Sciatic nerve (tissue), 2 donors: ENCODE results near the gene C7orf33. TPM values are rescaled to one million over a fixed set of nuclear protein-coding genes. Genes with fewer than 3 reads are reported as not detected.

ENCODE experiments used
- ATAC-seq: fragments of 200-7000 bp; cut with Tn5 transposase; one replicate; pipeline ENCODE4 v1.9.1; 2020; ENCODE audit warnings: mild to moderate bottlenecking, moderate library complexity
- DNase-seq: peaks from one replicate; pipeline ENCODE4 v3.0.0-alpha.2; 2020; ENCODE audit warnings: low spot score
- intact Hi-C: fragments of 100-400 bp; cut with DNase I; formaldehyde crosslinking; loops from one replicate; pipeline ENCODE4 v1.14.2; 2022
- total RNA-seq: library from RNA; stranded (reverse); fragmentation: NEBNext Ultra II Directional; extraction: Animal tissue kit (Norgen Biotek cat#: 25700); gene quantifications from one replicate; pipeline ENCODE4 v1.2.1, GENCODE V29; 2021
- donor health status: DM: no; HTN: no; CAD: no.
- donor health status: DM: no; HTN: no; CAD: no.

C7orf33 gene
- total RNA-seq, 1 donor from 2014 or later, result not detected

GRCh38 chr7:148622887-148623585 is 32.5 kb downstream of the C7orf33 start:
- DNase-seq (no peak), ATAC-seq (no peak)
- intact Hi-C loops, result no loop called here

DNA sequence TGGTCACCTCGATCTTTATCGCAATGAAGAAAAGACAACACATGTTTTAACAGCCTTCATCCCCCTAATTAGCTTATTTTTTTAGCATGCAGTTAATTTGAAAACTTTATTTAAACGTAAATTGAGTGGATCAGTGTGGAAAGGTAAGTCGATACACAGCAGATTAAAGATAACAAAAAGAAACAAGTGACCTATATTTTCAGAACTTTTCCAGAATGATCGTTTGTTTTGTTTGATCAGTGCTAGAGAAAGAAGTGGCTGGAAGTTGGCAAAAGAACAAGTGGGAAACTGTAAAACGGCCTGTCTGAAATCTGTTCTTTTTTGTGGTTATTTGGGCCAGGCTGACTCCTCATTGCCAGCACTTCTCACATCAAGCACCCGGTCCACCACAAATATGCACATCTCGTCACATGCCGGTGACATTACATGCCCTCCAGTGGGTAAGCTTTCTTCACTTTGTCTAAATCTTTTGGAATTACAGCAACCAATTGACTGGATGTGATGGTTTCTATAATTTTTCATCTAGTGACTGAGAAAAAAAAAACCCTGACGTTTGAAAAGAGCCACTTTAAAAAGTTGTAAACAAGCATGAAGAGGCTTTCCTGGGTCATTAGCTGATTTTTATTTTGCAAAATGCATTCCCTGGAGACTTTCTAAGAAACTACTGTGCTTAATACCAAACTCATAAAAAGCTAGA is 33.2 kb downstream of the C7orf33 start:
- DNase-seq (no peak), ATAC-seq (peak; percentile 62)
- intact Hi-C loops, result no loop called here

DNA sequence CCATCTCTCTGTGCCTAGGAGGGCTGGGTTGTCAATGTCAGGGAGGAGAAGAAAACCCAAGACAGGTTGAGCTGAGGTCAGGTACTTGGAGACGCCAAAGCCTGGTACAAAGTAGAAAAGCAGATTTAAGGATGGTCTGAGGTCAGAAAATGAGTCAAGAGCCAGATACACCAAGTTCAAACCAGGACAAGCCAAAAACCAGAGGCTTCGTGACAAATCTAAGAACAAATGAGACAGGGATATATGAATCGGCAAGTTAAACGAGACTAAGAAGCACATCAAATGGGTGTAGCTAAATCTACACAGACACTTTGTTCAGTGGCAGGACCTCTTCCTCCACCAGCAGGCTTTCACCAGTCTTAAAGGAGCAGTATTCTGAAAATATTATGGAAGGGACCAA is 34.2 kb downstream of the C7orf33 start:
- ATAC-seq (no peak), DNase-seq (no peak)
- intact Hi-C loops, result no loop called here

DNA sequence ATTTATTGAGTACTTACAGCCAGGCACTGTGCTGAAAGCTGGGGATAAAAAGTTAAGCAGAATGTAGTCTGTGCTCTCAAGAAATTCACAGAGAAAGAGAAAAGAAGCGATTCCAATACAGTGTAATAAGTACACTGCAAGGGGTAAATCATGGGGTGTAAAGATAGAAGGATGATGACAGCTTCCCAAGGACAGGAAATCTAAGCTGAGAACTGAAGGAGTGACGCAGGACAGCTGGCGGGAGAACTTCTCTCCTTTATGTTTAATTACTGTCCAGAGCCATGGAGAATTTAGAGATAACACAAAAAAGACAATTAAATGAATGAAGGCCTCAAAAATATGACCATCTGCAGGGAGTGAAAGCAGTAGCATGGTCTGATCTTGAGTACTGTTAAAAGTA is 34.8 kb downstream of the C7orf33 start:
- intact Hi-C loops, result no loop called here
- no peak for ATAC-seq
- no peak for DNase-seq

GRCh38 chr7:148626828-148627227 is 36.3 kb downstream of the C7orf33 start:
- intact Hi-C loops, result no loop called here
- no peak for DNase-seq
- no peak for ATAC-seq

- ATAC-seq (no peak), DNase-seq (no peak)
- intact Hi-C loops, result no loop called here
These were observed 37.4 kb downstream of the C7orf33 start for GRCh38 chr7:148628011-148628410.

DNA sequence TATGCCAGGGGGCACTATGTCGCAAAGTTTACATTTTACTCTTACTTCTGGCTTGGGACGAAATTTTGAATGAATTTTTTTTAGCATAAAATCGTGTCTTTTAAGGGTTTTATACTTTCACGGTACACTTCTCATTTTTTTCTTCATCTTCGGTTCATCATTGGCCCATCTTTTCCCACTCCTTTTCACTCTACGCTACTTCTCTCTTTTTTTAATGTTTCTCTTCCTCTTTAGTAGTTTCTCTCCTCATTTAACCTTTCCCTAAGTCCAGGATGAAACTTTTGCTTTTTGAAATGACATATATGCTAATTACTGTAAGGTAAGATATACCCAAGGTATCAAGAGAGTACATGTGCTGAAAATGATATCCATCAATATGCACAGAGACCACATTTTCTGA is 39.5 kb downstream of the C7orf33 start:
- intact Hi-C loops, result no loop called here
- ATAC-seq (no peak), DNase-seq (no peak)

DNA sequence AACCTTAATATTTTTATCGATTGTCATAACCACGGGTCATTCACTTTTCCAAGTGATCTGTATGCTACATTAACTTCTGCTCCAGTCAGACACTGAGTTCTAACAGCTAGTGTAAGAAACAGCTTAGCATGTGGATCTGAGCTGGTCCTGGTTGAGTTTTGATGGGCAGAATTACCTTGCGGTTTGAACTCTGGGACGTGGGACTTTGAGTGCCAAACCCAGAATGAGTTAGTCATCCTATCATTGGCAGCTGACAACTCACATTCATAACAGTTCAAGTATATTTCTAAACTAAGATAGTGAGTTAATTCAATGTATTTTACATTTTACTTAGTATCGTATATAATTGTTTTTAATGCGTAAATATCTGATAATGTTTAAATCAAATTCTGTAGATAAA is 43.2 kb downstream of the C7orf33 start:
- no peak for DNase-seq
- no peak for ATAC-seq
- intact Hi-C loops, result no loop called here

GRCh38 chr7:148637094-148637493 is 46.5 kb downstream of the C7orf33 start:
- DNase-seq (no peak), ATAC-seq (no peak)
- intact Hi-C loops, result no loop called here

DNA sequence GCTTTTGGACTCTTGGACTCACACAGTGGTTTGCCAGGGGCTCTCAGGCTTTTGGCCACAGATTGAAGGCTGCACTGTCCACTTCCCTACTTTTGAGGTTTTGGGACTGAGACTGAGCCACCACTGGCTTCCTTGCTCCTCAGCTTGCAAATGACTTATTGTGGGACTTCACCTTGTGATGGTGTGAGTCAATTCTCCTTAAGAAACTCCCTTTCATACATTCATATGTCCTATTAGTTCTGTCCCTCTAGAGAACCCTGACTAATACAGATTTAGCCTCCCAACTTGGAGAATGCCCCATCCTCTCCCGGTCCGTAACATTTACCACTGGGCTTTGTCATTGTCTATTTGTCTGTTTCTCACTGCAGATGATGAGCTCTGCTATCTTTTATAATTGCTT is 55.3 kb downstream of the C7orf33 start:
- ATAC-seq (no peak), DNase-seq (no peak)
- intact Hi-C loops, result no loop called here

DNA sequence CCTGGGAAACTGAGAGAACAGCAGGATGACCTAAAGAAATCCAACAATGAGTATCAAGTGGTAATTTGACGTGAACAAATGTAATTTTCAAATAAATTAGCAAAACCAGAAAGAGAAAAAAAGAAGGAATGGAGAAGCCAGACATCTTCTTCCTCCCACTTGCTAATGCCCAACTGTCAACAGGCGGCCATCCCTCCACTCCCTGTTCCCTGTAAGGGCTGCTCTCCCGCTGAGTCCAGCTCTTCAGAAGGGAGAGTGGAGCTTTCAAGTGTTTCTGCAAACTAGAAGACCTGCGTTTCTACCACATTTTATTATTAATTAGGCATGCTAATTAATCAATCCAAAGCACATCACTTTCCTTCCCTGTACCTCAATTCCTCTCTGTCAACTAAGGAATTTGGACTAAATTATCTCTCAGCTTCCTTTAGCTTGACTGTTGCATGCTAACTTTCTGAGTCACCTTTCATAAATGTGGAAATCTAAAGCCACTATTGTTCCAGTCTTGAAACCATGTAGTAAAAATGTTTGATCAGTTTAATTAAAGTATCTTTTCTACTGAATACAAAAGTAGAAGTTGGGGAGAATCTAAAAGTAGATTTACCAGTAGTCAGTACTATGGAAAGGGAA is 59.8 kb downstream of the C7orf33 start:
- intact Hi-C loops, result no loop called here
- ATAC-seq (no peak), DNase-seq (no peak)

DNA sequence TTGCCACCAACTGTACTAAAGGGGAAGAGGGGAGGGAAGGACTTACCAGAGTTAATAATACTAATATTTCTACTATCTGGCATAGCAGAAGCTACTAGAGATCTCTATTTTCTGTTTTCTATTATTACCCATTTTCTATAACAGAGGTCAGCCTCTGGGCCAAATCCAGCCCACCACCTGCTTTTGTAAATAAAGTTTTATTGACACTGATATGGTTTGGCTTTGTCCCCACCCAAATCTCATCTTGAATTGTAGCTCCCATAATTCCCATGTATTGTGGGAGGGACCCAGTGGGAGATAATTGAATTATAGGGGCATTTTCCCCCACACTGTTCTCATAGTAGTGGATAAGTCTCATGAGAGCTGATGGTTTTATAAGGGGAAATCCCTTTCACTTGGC is 62.2 kb downstream of the C7orf33 start:
- no peak for ATAC-seq

DNA sequence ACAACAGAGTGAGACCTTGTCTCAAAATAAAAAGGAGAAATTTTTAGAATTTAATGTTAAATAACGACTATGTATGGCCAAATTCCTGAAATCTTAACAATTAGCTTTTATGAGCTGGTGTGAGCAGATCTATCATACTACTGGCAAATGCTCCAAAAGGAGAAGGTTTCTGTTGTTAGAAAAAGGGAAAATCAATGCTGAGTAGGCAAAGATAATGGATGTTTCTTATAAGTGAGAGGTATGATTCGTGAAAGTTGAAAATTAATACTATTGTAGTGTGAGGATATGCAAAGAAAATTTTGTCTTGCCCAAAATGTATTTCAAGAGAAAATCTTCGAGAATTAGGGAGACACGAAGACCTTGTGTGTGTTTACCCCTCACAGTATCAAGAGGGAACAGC is 67.4 kb downstream of the C7orf33 start:
- no peak for ATAC-seq
- no peak for DNase-seq
- intact Hi-C loops, result no loop called here

More for the DNA sequence above, 62.2 kb downstream of the C7orf33 start:
- intact Hi-C loops, result no loop called here
- no peak for DNase-seq

- ATAC-seq (no peak), DNase-seq (no peak)
- intact Hi-C loops, result no loop called here
These were observed 70.9 kb downstream of the C7orf33 start for GRCh38 chr7:148661471-148661870.

DNA sequence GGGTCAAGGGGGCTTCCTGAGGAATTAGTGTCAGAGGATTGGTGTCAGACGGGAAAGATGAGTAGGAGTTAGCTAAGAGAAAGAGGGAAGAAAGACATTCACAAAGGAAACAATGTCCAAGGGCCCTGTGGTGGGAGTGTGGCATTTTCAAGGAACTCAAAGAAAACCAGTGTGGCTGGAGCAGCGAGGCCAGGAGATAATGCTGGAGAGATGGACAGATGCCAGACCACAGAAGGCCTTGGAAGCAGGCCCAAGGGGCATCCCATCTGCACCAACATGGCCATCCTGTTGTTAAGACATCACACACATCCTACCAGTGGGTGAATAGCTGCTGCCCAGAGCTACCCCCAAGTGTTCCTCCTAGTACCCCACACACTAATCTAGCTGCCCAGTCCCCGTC is 72.1 kb downstream of the C7orf33 start:
- intact Hi-C loops, result no loop called here

DNA sequence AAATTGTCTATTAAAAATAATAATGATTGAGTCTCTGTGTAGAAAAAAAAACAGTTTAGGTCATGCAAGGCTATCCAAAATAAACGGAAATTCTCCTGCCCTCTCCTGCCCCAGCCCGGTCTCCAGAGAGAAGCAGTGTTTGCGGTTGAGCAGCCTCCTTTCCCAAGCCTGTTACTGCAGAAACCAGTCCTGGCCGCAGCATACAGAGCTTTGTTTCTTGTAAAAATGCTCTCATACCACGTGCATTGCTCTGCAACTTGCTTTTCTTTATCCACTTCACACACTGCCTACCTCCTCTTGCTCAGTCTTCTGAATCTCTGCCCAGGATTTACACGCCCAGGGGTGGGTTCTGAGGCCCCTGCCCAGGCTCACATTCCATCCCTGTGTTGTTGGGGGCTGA is 73.8 kb downstream of the C7orf33 start:
- DNase-seq, result peak; percentile 82
- intact Hi-C loops, result no loop called here
- ATAC-seq, result peak; percentile 99

More for the DNA sequence above, 72.1 kb downstream of the C7orf33 start:
- DNase-seq (no peak), ATAC-seq (no peak)

DNA sequence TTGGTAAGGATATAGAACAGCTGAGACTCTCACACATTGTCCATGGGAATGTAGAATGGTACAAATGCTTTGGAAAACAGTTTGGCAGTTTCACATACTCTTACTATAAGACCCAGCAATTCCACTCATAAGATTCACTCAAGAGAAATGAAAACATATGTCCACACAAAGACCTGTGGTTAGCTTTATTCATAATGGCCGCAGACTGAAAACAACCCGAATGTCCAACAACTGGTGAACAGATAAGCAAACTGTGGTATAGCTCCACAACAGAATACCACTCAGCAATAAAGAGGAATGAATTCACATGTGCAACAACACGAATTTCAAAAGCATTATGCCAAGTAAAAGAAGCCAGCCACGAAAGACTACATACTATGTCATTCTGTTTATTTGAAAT is 74.7 kb downstream of the C7orf33 start:
- intact Hi-C loops, result no loop called here
- ATAC-seq, result no peak
- no peak for DNase-seq
